ENCODE measurements around the gene PLA2G4D. TPM values are rescaled to one million over a fixed set of nuclear protein-coding genes. Genes with fewer than 3 reads are reported as not detected.

PLA2G4D gene
- total RNA-seq, 1 experiment from 2014 or later, result 0.24 TPM

DNA sequence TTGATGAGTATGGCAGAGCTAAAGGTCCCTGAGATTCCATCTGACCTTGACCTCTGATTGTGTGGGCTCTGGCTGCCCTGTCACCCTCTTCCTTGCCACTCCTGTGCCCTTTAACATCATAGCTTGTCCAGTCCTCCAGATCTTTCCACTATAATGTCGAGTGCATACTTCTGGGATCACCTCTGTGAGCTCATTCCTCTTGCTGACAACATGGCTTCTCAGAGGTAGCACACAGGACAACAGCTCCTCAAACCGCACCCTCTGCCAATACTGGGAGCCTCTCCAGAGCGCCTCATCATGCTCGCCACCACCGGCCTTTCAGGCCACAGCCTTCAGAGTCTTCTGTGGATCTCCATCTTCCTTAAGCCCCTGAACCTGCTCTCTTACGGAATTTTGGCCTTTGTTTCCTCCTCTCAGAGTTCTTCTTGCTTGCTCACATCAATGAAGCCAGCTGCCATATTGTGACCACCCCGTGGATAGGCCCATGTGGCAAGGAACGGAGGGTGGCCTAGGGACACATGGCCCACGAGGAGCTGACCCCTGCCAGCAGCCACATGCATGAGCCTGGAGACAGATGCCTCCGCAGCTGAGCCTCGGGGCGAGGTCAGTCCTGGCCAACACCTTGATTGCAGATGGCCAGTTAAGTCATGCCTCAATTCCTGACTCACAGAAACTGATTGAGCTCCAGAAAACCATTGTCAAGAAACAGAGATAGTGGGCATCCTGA, 31.1 kb downstream of the PLA2G4D start (continued):
- TF ChIP-seq, protein P1, sequence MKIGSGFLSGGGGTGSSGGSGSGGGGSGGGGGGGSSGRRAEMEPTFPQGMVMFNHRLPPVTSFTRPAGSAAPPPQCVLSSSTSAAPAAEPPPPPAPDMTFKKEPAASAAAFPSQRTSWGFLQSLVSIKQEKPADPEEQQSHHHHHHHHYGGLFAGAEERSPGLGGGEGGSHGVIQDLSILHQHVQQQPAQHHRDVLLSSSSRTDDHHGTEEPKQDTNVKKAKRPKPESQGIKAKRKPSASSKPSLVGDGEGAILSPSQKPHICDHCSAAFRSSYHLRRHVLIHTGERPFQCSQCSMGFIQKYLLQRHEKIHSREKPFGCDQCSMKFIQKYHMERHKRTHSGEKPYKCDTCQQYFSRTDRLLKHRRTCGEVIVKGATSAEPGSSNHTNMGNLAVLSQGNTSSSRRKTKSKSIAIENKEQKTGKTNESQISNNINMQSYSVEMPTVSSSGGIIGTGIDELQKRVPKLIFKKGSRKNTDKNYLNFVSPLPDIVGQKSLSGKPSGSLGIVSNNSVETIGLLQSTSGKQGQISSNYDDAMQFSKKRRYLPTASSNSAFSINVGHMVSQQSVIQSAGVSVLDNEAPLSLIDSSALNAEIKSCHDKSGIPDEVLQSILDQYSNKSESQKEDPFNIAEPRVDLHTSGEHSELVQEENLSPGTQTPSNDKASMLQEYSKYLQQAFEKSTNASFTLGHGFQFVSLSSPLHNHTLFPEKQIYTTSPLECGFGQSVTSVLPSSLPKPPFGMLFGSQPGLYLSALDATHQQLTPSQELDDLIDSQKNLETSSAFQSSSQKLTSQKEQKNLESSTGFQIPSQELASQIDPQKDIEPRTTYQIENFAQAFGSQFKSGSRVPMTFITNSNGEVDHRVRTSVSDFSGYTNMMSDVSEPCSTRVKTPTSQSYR (CRISPR knock-in tag; IDR thresholded peaks at IDR 0.05), result no peak
- TF ChIP-seq, protein P2, sequence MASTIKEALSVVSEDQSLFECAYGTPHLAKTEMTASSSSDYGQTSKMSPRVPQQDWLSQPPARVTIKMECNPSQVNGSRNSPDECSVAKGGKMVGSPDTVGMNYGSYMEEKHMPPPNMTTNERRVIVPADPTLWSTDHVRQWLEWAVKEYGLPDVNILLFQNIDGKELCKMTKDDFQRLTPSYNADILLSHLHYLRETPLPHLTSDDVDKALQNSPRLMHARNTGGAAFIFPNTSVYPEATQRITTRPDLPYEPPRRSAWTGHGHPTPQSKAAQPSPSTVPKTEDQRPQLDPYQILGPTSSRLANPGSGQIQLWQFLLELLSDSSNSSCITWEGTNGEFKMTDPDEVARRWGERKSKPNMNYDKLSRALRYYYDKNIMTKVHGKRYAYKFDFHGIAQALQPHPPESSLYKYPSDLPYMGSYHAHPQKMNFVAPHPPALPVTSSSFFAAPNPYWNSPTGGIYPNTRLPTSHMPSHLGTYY (CRISPR knock-in tag; IDR thresholded peaks at IDR 0.05), result no peak
- TF ChIP-seq, protein P3, sequence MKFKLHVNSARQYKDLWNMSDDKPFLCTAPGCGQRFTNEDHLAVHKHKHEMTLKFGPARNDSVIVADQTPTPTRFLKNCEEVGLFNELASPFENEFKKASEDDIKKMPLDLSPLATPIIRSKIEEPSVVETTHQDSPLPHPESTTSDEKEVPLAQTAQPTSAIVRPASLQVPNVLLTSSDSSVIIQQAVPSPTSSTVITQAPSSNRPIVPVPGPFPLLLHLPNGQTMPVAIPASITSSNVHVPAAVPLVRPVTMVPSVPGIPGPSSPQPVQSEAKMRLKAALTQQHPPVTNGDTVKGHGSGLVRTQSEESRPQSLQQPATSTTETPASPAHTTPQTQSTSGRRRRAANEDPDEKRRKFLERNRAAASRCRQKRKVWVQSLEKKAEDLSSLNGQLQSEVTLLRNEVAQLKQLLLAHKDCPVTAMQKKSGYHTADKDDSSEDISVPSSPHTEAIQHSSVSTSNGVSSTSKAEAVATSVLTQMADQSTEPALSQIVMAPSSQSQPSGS (CRISPR knock-in tag; IDR thresholded peaks at IDR 0.05; ENCODE audit: borderline replicate concordance, low read depth), result no peak
- TF ChIP-seq ZNF121 (CRISPR knock-in tag; IDR thresholded peaks at IDR 0.05), result no peak
- TF ChIP-seq GABPB1 (CRISPR knock-in tag; IDR thresholded peaks at IDR 0.05), result no peak
- no peak for TF ChIP-seq RORB (CRISPR knock-in tag; IDR thresholded peaks at IDR 0.05)
- TF ChIP-seq, protein P4, sequence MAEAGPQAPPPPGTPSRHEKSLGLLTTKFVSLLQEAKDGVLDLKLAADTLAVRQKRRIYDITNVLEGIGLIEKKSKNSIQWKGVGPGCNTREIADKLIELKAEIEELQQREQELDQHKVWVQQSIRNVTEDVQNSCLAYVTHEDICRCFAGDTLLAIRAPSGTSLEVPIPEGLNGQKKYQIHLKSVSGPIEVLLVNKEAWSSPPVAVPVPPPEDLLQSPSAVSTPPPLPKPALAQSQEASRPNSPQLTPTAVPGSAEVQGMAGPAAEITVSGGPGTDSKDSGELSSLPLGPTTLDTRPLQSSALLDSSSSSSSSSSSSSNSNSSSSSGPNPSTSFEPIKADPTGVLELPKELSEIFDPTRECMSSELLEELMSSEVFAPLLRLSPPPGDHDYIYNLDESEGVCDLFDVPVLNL (CRISPR knock-in tag; IDR thresholded peaks at IDR 0.05; ENCODE audit: borderline replicate concordance, low read depth), result no peak

DNA sequence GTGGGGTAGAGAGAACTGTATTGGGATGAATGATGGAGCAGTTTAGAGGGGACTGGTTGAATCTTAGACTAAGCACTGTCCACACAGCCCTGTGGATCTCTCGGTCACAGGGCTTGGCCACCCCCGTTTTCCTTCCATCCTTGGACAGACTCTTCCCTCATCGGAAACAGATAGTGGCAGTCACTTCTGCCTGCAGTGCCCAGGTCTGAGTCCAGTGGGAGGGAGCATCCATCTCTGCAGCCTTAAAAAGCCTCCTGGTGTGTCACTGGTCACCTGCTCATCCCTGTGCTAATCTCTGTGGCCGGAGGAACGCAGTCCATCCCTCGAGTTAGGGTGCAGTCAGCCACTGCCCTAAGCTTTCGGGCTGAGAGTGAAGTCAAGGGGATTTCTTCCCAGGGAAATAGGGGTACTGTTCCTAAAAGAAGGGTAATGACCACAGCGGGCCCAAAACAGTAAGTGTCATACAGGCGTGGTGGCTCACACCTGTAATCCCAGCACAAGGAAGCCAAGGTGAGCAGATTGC, 32.0 kb downstream of the PLA2G4D start:
- ChIA-PET CTCF (interaction anchor here (3.0 to 9.2 kb wide), 2 partner anchors 22 to 75 kb away, joined by 18 to 97 read pairs; no protein-coding TSS in a partner anchor), POLR2A (no interaction called here)
- Mint-ChIP-seq H3K9me3 (peaks cover 3% of the 10 kb centered on the region; the same call in 1 of the 2 replicates), H3K27ac (no peak overlapping the region), H3K4me1 (peaks cover 2% of the 10 kb centered on the region), H3K36me3 (no peaks in the 10 kb centered on the region), H3K4me3 (no peak overlapping the region), H3K27me3 (ENCODE audit: low read depth) (no peaks in the 10 kb centered on the region; the same call in 1 of the 2 replicates)
- TF ChIP-seq ATF1 (CRISPR knock-in tag; IDR thresholded peaks at IDR 0.05) (no peak), OVOL2 (CRISPR knock-in tag; IDR thresholded peaks at IDR 0.05; ENCODE audit: borderline replicate concordance) (no peak), ZNF671 (CRISPR knock-in tag; IDR thresholded peaks at IDR 0.05) (no peak), ZNF317 (CRISPR knock-in tag; IDR thresholded peaks at IDR 0.05; ENCODE audit: borderline replicate concordance, low read depth) (no peak), GRHL2 (CRISPR knock-in tag; IDR thresholded peaks at IDR 0.05; ENCODE audit: insufficient replicate concordance, severe bottlenecking) (no peak), CBFB (CRISPR knock-in tag; IDR thresholded peaks at IDR 0.05; ENCODE audit: low read depth) (no peak), SMAD4 (CRISPR knock-in tag; IDR thresholded peaks at IDR 0.05) (no peak), SOX15 (CRISPR knock-in tag; IDR thresholded peaks at IDR 0.05) (no peak)
- TF ChIP-seq, protein P5, sequence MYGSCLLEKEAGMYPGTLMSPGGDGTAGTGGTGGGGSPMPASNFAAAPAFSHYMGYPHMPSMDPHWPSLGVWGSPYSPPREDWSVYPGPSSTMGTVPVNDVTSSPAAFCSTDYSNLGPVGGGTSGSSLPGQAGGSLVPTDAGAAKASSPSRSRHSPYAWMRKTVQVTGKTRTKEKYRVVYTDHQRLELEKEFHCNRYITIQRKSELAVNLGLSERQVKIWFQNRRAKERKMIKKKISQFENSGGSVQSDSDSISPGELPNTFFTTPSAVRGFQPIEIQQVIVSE (CRISPR knock-in tag; IDR thresholded peaks at IDR 0.05; ENCODE audit: borderline replicate concordance), result no peak
- TF ChIP-seq, protein P6, sequence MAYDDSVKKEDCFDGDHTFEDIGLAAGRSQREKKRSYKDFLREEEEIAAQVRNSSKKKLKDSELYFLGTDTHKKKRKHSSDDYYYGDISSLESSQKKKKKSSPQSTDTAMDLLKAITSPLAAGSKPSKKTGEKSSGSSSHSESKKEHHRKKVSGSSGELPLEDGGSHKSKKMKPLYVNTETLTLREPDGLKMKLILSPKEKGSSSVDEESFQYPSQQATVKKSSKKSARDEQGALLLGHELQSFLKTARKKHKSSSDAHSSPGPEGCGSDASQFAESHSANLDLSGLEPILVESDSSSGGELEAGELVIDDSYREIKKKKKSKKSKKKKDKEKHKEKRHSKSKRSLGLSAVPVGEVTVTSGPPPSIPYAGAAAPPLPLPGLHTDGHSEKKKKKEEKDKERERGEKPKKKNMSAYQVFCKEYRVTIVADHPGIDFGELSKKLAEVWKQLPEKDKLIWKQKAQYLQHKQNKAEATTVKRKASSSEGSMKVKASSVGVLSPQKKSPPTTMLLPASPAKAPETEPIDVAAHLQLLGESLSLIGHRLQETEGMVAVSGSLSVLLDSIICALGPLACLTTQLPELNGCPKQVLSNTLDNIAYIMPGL (CRISPR knock-in tag; IDR thresholded peaks at IDR 0.05), result no peak
- TF ChIP-seq, protein P7, sequence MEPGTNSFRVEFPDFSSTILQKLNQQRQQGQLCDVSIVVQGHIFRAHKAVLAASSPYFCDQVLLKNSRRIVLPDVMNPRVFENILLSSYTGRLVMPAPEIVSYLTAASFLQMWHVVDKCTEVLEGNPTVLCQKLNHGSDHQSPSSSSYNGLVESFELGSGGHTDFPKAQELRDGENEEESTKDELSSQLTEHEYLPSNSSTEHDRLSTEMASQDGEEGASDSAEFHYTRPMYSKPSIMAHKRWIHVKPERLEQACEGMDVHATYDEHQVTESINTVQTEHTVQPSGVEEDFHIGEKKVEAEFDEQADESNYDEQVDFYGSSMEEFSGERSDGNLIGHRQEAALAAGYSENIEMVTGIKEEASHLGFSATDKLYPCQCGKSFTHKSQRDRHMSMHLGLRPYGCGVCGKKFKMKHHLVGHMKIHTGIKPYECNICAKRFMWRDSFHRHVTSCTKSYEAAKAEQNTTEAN (CRISPR knock-in tag; IDR thresholded peaks at IDR 0.05), result no peak
- TF ChIP-seq, protein P1 (CRISPR knock-in tag; IDR thresholded peaks at IDR 0.05), result no peak
- no peak for ATAC-seq
- DNase-seq (ENCODE audit: low spot score), result no peak
